Tibial nerve (tissue), 4 donors: ENCODE data around the gene GPR82.

Experiments used
- EP300 ChIP-seq, 2 donors: sonication (generic); formaldehyde crosslinking; IDR thresholded peaks; one replicate each; pipeline ENCODE4 v1.6.1; 2017; ENCODE audit warnings: antibody characterized with exemption in 2 of 2, mild to moderate bottlenecking in 1 of 2
- POLR2A ChIP-seq, 2 donors: fragments of 450-650 bp; IDR thresholded peaks; one replicate each; pipeline ENCODE4 v1.6.1; 2017; ENCODE audit warnings: antibody characterized with exemption in 2 of 2, mild to moderate bottlenecking in 2 of 2, moderate library complexity in 2 of 2
- TF ChIP-seq, protein P1 (sequence below), 5 experiments: fragments of 200-600 bp in 3 of 5; fragments of 450-650 bp in 2 of 5; sonication (generic) in 3 of 5; IDR thresholded peaks; one replicate each; pipeline ENCODE4 v1.5.1; 2016 to 2019; ENCODE audit warnings: antibody characterized with exemption in 5 of 5, mild to moderate bottlenecking in 3 of 5, moderate library complexity in 2 of 5

DNA sequence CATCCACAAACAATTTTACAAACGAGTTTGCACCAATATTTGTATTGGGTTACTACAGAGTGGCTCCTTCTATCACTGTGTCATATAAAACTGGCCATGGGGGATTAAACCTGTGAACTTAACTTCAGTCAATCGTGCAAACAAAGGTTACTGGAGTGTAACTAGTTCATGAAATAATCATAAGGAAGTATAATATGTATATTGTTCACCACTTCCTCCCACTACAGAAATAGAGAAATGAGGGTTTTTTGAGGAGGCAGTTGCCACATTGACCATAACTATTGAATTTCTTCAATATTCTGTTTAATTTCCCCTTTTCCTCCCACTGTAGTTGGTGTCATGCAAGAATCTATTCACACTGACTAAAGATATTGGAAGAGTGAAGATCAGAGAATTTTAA is at the start of gene GPR82:
- TF ChIP-seq, protein P1, sequence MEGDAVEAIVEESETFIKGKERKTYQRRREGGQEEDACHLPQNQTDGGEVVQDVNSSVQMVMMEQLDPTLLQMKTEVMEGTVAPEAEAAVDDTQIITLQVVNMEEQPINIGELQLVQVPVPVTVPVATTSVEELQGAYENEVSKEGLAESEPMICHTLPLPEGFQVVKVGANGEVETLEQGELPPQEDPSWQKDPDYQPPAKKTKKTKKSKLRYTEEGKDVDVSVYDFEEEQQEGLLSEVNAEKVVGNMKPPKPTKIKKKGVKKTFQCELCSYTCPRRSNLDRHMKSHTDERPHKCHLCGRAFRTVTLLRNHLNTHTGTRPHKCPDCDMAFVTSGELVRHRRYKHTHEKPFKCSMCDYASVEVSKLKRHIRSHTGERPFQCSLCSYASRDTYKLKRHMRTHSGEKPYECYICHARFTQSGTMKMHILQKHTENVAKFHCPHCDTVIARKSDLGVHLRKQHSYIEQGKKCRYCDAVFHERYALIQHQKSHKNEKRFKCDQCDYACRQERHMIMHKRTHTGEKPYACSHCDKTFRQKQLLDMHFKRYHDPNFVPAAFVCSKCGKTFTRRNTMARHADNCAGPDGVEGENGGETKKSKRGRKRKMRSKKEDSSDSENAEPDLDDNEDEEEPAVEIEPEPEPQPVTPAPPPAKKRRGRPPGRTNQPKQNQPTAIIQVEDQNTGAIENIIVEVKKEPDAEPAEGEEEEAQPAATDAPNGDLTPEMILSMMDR (IDR thresholded peaks at IDR 0.05) = no peak
- TF ChIP-seq POLR2A (IDR thresholded peaks at IDR 0.05) (no peak), EP300 (IDR thresholded peaks at IDR 0.05) (no peak)
